ENCODE data around the gene MED14.

DNA sequence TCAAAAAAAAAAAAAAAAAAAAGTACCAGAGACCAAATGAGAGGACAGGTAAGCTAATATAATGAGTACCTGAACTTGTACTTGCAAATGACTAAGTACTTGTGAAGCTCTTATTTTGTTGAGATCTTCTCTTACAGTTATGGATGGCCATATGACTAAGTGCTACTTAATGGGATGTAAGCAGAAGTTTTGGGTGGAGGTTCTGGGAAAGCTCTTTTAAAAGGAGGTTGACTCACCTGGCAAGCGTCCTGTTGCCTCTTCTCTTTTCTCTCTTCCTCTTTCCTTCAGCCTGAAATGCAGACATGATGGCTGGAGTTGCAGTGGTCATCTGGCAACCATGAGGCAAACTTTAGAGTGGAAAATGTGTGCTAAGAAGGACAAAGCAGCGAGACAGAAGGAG, 36.9 kb upstream of the MED14 start:
- TF ChIP-seq, protein P1, sequence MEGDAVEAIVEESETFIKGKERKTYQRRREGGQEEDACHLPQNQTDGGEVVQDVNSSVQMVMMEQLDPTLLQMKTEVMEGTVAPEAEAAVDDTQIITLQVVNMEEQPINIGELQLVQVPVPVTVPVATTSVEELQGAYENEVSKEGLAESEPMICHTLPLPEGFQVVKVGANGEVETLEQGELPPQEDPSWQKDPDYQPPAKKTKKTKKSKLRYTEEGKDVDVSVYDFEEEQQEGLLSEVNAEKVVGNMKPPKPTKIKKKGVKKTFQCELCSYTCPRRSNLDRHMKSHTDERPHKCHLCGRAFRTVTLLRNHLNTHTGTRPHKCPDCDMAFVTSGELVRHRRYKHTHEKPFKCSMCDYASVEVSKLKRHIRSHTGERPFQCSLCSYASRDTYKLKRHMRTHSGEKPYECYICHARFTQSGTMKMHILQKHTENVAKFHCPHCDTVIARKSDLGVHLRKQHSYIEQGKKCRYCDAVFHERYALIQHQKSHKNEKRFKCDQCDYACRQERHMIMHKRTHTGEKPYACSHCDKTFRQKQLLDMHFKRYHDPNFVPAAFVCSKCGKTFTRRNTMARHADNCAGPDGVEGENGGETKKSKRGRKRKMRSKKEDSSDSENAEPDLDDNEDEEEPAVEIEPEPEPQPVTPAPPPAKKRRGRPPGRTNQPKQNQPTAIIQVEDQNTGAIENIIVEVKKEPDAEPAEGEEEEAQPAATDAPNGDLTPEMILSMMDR (IDR thresholded peaks at IDR 0.05) = no peak
- TF ChIP-seq TCF7 (CRISPR knock-in tag; IDR thresholded peaks at IDR 0.05; ENCODE audit: low read depth) = no peak
- TF ChIP-seq NFE2L1 (CRISPR knock-in tag; IDR thresholded peaks at IDR 0.05) = no peak
- TF ChIP-seq, protein P2, sequence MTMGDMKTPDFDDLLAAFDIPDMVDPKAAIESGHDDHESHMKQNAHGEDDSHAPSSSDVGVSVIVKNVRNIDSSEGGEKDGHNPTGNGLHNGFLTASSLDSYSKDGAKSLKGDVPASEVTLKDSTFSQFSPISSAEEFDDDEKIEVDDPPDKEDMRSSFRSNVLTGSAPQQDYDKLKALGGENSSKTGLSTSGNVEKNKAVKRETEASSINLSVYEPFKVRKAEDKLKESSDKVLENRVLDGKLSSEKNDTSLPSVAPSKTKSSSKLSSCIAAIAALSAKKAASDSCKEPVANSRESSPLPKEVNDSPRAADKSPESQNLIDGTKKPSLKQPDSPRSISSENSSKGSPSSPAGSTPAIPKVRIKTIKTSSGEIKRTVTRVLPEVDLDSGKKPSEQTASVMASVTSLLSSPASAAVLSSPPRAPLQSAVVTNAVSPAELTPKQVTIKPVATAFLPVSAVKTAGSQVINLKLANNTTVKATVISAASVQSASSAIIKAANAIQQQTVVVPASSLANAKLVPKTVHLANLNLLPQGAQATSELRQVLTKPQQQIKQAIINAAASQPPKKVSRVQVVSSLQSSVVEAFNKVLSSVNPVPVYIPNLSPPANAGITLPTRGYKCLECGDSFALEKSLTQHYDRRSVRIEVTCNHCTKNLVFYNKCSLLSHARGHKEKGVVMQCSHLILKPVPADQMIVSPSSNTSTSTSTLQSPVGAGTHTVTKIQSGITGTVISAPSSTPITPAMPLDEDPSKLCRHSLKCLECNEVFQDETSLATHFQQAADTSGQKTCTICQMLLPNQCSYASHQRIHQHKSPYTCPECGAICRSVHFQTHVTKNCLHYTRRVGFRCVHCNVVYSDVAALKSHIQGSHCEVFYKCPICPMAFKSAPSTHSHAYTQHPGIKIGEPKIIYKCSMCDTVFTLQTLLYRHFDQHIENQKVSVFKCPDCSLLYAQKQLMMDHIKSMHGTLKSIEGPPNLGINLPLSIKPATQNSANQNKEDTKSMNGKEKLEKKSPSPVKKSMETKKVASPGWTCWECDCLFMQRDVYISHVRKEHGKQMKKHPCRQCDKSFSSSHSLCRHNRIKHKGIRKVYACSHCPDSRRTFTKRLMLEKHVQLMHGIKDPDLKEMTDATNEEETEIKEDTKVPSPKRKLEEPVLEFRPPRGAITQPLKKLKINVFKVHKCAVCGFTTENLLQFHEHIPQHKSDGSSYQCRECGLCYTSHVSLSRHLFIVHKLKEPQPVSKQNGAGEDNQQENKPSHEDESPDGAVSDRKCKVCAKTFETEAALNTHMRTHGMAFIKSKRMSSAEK (CRISPR knock-in tag; IDR thresholded peaks at IDR 0.05; ENCODE audit: borderline replicate concordance) = no peak
- TF ChIP-seq, protein P3, sequence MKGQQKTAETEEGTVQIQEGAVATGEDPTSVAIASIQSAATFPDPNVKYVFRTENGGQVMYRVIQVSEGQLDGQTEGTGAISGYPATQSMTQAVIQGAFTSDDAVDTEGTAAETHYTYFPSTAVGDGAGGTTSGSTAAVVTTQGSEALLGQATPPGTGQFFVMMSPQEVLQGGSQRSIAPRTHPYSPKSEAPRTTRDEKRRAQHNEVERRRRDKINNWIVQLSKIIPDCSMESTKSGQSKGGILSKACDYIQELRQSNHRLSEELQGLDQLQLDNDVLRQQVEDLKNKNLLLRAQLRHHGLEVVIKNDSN (CRISPR knock-in tag; IDR thresholded peaks at IDR 0.05) = no peak
- no peak for TF ChIP-seq NR3C1 (CRISPR knock-in tag; conservative IDR thresholded peaks at IDR 0.05; ENCODE audit: low read depth)
- TF ChIP-seq, protein P4, sequence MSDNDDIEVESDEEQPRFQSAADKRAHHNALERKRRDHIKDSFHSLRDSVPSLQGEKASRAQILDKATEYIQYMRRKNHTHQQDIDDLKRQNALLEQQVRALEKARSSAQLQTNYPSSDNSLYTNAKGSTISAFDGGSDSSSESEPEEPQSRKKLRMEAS (CRISPR knock-in tag; IDR thresholded peaks at IDR 0.05) = no peak
- TF ChIP-seq, protein P5, sequence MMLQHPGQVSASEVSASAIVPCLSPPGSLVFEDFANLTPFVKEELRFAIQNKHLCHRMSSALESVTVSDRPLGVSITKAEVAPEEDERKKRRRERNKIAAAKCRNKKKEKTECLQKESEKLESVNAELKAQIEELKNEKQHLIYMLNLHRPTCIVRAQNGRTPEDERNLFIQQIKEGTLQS (CRISPR knock-in tag; conservative IDR thresholded peaks at IDR 0.05) = no peak
- TF ChIP-seq, protein P6, sequence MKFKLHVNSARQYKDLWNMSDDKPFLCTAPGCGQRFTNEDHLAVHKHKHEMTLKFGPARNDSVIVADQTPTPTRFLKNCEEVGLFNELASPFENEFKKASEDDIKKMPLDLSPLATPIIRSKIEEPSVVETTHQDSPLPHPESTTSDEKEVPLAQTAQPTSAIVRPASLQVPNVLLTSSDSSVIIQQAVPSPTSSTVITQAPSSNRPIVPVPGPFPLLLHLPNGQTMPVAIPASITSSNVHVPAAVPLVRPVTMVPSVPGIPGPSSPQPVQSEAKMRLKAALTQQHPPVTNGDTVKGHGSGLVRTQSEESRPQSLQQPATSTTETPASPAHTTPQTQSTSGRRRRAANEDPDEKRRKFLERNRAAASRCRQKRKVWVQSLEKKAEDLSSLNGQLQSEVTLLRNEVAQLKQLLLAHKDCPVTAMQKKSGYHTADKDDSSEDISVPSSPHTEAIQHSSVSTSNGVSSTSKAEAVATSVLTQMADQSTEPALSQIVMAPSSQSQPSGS (CRISPR knock-in tag; IDR thresholded peaks at IDR 0.05; ENCODE audit: borderline replicate concordance, low read depth) = no peak
- no peak for TF ChIP-seq SP1 (CRISPR knock-in tag; conservative IDR thresholded peaks at IDR 0.05)
- no peak for TF ChIP-seq JUN (CRISPR knock-in tag; IDR thresholded peaks at IDR 0.05)
- TF ChIP-seq NFYB (CRISPR knock-in tag; conservative IDR thresholded peaks at IDR 0.05; ENCODE audit: low read depth) = no peak
- TF ChIP-seq, protein P7, sequence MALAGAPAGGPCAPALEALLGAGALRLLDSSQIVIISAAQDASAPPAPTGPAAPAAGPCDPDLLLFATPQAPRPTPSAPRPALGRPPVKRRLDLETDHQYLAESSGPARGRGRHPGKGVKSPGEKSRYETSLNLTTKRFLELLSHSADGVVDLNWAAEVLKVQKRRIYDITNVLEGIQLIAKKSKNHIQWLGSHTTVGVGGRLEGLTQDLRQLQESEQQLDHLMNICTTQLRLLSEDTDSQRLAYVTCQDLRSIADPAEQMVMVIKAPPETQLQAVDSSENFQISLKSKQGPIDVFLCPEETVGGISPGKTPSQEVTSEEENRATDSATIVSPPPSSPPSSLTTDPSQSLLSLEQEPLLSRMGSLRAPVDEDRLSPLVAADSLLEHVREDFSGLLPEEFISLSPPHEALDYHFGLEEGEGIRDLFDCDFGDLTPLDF (CRISPR knock-in tag; IDR thresholded peaks at IDR 0.05) = no peak

Data from WTC11 (cell line).